ENCODE data around the gene SPTBN1.
"Not testable (repeated sequence)": the region's sequence is repeated elsewhere in the genome, so short reads cannot be mapped to it uniquely, and the experiment has no call there.

SPTBN1 gene

GRCh38 chr2:54513363-54513715 lies 57.2 kb downstream of the SPTBN1 start:
- Histone ChIP-seq H4K91ac (ENCODE audit: low read depth, low read length, poor library complexity) (no peak overlapping the region), H4K8ac (ENCODE audit: low read depth, low read length) (no peak overlapping the region), H3K27me3 (ENCODE audit: control insufficient read depth in 3 of 3, insufficient read depth in 3 of 3, low read depth in 1 of 3, low read length in 3 of 3) (no peaks in the 10 kb centered on the region), H2AFZ (ENCODE audit: low read length) (peak overlapping the region; percentile 51), H3K27ac (replicated peaks; ENCODE audit: low read length) (no peak overlapping the region), H3K36me3 (replicated peaks in 1 of 2; ENCODE audit: control insufficient read depth in 2 of 2, insufficient read depth in 2 of 2, low read length in 2 of 2) (no peaks in the 10 kb centered on the region), H3K23ac (ENCODE audit: low read depth, low read length, poor library complexity) (no peak overlapping the region), H3K79me1 (ENCODE audit: low read depth, low read length) (peaks cover 2% of the 10 kb centered on the region), H2BK12ac (ENCODE audit: low read length) (no peak overlapping the region), H3K4ac (ENCODE audit: low read length) (no peak overlapping the region), H2BK15ac (ENCODE audit: low read length) (no peak overlapping the region), H3K18ac (ENCODE audit: low read length) (no peak overlapping the region), H3K9me3 (replicated peaks in 1 of 2; ENCODE audit: control insufficient read depth in 2 of 2, insufficient read depth in 1 of 2, low read depth in 1 of 2, low read length in 2 of 2) (no peaks in the 10 kb centered on the region), H2BK120ac (ENCODE audit: low read depth, low read length) (no peak overlapping the region), H3K4me2 (ENCODE audit: insufficient read depth, low read length, poor library complexity, severe bottlenecking) (no peak overlapping the region), H3K4me3 (ENCODE audit: low read length in 2 of 2) (no peak overlapping the region), H3K4me1 (ENCODE audit: control insufficient read depth in 2 of 2, insufficient read depth in 1 of 2, low read depth in 1 of 2, low read length in 2 of 2) (peaks cover 9 to 10% of the 10 kb centered on the region in 2 donors), H2AK5ac (ENCODE audit: low read depth, low read length) (no peak overlapping the region), H3K14ac (ENCODE audit: low read length) (no peak overlapping the region), H3K9ac (ENCODE audit: low read depth, low read length, poor library complexity) (no peak overlapping the region), H2BK5ac (ENCODE audit: low read length) (no peak overlapping the region)
- no peak for DNase-seq (ENCODE audit: low spot score)

- H3K4ac ChIP-seq (ENCODE audit: low read length) = no peak overlapping the region
- H3K23ac ChIP-seq (ENCODE audit: low read depth, low read length, poor library complexity) = no peak overlapping the region
- H3K79me1 ChIP-seq (ENCODE audit: low read depth, low read length) = peaks cover 2% of the 10 kb centered on the region
- H2BK12ac ChIP-seq (ENCODE audit: low read length) = no peak overlapping the region
- H3K18ac ChIP-seq (ENCODE audit: low read length) = no peak overlapping the region
- no CpG with 5 or more reads among the region's 1 CpG for WGBS, 2 donors (ENCODE audit: extremely low coverage in 2 of 2, insufficient read length in 2 of 2, insufficient replicate concordance in 1 of 2)
- H2BK5ac ChIP-seq (ENCODE audit: low read length) = no peak overlapping the region
- no peak overlapping the region for H4K91ac ChIP-seq (ENCODE audit: low read depth, low read length, poor library complexity)
- H2AFZ ChIP-seq (ENCODE audit: low read length) = no peak overlapping the region
- no peaks in the 10 kb centered on the region for H3K9me3 ChIP-seq (replicated peaks in 1 of 2; ENCODE audit: control insufficient read depth in 2 of 2, insufficient read depth in 1 of 2, low read depth in 1 of 2, low read length in 2 of 2)
- no peak overlapping the region for H3K14ac ChIP-seq (ENCODE audit: low read length)
- no peaks in the 10 kb centered on the region for H3K36me3 ChIP-seq (replicated peaks in 1 of 2; ENCODE audit: control insufficient read depth in 2 of 2, insufficient read depth in 2 of 2, low read length in 2 of 2)
- no peak for DNase-seq (ENCODE audit: low spot score)
- no peak overlapping the region for H3K4me3 ChIP-seq (ENCODE audit: low read length in 2 of 2)
- H3K9ac ChIP-seq (ENCODE audit: low read depth, low read length, poor library complexity) = no peak overlapping the region
- H4K8ac ChIP-seq (ENCODE audit: low read depth, low read length) = no peak overlapping the region
- no peak overlapping the region for H3K4me2 ChIP-seq (ENCODE audit: insufficient read depth, low read length, poor library complexity, severe bottlenecking)
- H2BK120ac ChIP-seq (ENCODE audit: low read depth, low read length) = no peak overlapping the region
- no peak overlapping the region for H2AK5ac ChIP-seq (ENCODE audit: low read depth, low read length)
- peaks cover 9 to 18% of the 10 kb centered on the region in 2 donors for H3K4me1 ChIP-seq (ENCODE audit: control insufficient read depth in 2 of 2, insufficient read depth in 1 of 2, low read depth in 1 of 2, low read length in 2 of 2)
- no peak overlapping the region for H3K27ac ChIP-seq (replicated peaks; ENCODE audit: low read length)
- no peak overlapping the region for H2BK15ac ChIP-seq (ENCODE audit: low read length)
- no peaks in the 10 kb centered on the region for H3K27me3 ChIP-seq (ENCODE audit: control insufficient read depth in 3 of 3, insufficient read depth in 3 of 3, low read depth in 1 of 3, low read length in 3 of 3)
Measured at GRCh38 chr2:54514822-54515569, 58.9 kb downstream of the SPTBN1 start.

- H4K91ac ChIP-seq (ENCODE audit: low read depth, low read length, poor library complexity) = no peak overlapping the region
- H2BK5ac ChIP-seq (ENCODE audit: low read length) = no peak overlapping the region
- DNase-seq (ENCODE audit: low spot score) = no peak
- no peaks in the 10 kb centered on the region for H3K27me3 ChIP-seq (ENCODE audit: control insufficient read depth in 3 of 3, insufficient read depth in 3 of 3, low read depth in 1 of 3, low read length in 3 of 3)
- no peak overlapping the region for H3K18ac ChIP-seq (ENCODE audit: low read length)
- no peak overlapping the region for H3K4me2 ChIP-seq (ENCODE audit: insufficient read depth, low read length, poor library complexity, severe bottlenecking)
- H3K14ac ChIP-seq (ENCODE audit: low read length) = no peak overlapping the region
- no peak overlapping the region for H3K27ac ChIP-seq (replicated peaks; ENCODE audit: low read length)
- H3K4me1 ChIP-seq (ENCODE audit: control insufficient read depth in 2 of 2, insufficient read depth in 1 of 2, low read depth in 1 of 2, low read length in 2 of 2) = peaks cover 2 to 21% of the 10 kb centered on the region in 2 donors
- H2BK120ac ChIP-seq (ENCODE audit: low read depth, low read length) = no peak overlapping the region
- no peaks in the 10 kb centered on the region for H3K9me3 ChIP-seq (replicated peaks in 1 of 2; ENCODE audit: control insufficient read depth in 2 of 2, insufficient read depth in 1 of 2, low read depth in 1 of 2, low read length in 2 of 2)
- no peak overlapping the region for H2AK5ac ChIP-seq (ENCODE audit: low read depth, low read length)
- WGBS, 2 donors (ENCODE audit: extremely low coverage in 2 of 2, insufficient read length in 2 of 2, insufficient replicate concordance in 1 of 2) = no CpG with 5 or more reads among the region's 2 CpGs
- H3K23ac ChIP-seq (ENCODE audit: low read depth, low read length, poor library complexity) = no peak overlapping the region
- H3K36me3 ChIP-seq (replicated peaks in 1 of 2; ENCODE audit: control insufficient read depth in 2 of 2, insufficient read depth in 2 of 2, low read length in 2 of 2) = no peaks in the 10 kb centered on the region
- no peak overlapping the region for H3K9ac ChIP-seq (ENCODE audit: low read depth, low read length, poor library complexity)
- H3K4me3 ChIP-seq (ENCODE audit: low read length in 2 of 2) = no peak overlapping the region
- H2BK12ac ChIP-seq (ENCODE audit: low read length) = no peak overlapping the region
- H3K4ac ChIP-seq (ENCODE audit: low read length) = no peak overlapping the region
- no peak overlapping the region for H2BK15ac ChIP-seq (ENCODE audit: low read length)
- peaks cover 1% of the 10 kb centered on the region for H3K79me1 ChIP-seq (ENCODE audit: low read depth, low read length)
- no peak overlapping the region for H2AFZ ChIP-seq (ENCODE audit: low read length)
- H4K8ac ChIP-seq (ENCODE audit: low read depth, low read length) = no peak overlapping the region
Measured at GRCh38 chr2:54516842-54517241, 60.7 kb downstream of the SPTBN1 start.

- WGBS, 2 donors (ENCODE audit: extremely low coverage in 2 of 2, insufficient read length in 2 of 2, insufficient replicate concordance in 1 of 2) = no CpG with 5 or more reads among the region's 7 CpGs
- not testable (repeated sequence) for H3K23ac ChIP-seq (ENCODE audit: low read depth, low read length, poor library complexity); H2BK120ac ChIP-seq (ENCODE audit: low read depth, low read length)
Measured at GRCh38 chr2:54518016-54518415, 61.9 kb downstream of the SPTBN1 start.

More at GRCh38 chr2:54518016-54518415, 61.9 kb downstream of the SPTBN1 start:
- H3K36me3 ChIP-seq (replicated peaks in 1 of 2; ENCODE audit: control insufficient read depth in 2 of 2, insufficient read depth in 2 of 2, low read length in 2 of 2); H3K79me1 ChIP-seq (ENCODE audit: low read depth, low read length); H3K27me3 ChIP-seq (ENCODE audit: control insufficient read depth in 3 of 3, insufficient read depth in 3 of 3, low read depth in 1 of 3, low read length in 3 of 3); H3K4me2 ChIP-seq (ENCODE audit: insufficient read depth, low read length, poor library complexity, severe bottlenecking); H2AK5ac ChIP-seq (ENCODE audit: low read depth, low read length); DNase-seq (ENCODE audit: low spot score); H3K4ac ChIP-seq (ENCODE audit: low read length); H3K9ac ChIP-seq (ENCODE audit: low read depth, low read length, poor library complexity); H4K91ac ChIP-seq (ENCODE audit: low read depth, low read length, poor library complexity); H3K9me3 ChIP-seq (replicated peaks in 1 of 2; ENCODE audit: control insufficient read depth in 2 of 2, insufficient read depth in 1 of 2, low read depth in 1 of 2, low read length in 2 of 2); H4K8ac ChIP-seq (ENCODE audit: low read depth, low read length); H3K14ac ChIP-seq (ENCODE audit: low read length); H2BK5ac ChIP-seq (ENCODE audit: low read length); H3K18ac ChIP-seq (ENCODE audit: low read length); H3K4me3 ChIP-seq (ENCODE audit: low read length in 2 of 2); H2AFZ ChIP-seq (ENCODE audit: low read length); H2BK12ac ChIP-seq (ENCODE audit: low read length); H2BK15ac ChIP-seq (ENCODE audit: low read length); H3K27ac ChIP-seq (replicated peaks; ENCODE audit: low read length): not testable (repeated sequence)
- peaks cover under 1 to 17% of the 10 kb centered on the region in 2 donors for H3K4me1 ChIP-seq (ENCODE audit: control insufficient read depth in 2 of 2, insufficient read depth in 1 of 2, low read depth in 1 of 2, low read length in 2 of 2)
